ENCODE measurements around the gene KANK3.
A peak's percentile ranks its signal among the peaks of the same experiment; 100 is the strongest.
"Not testable (repeated sequence)": the region's sequence is repeated elsewhere in the genome, so short reads cannot be mapped to it uniquely, and the experiment has no call there.

The KANK3 gene

GRCh38 chr19:8322638-8322997 is 20.4 kb downstream of the KANK3 start:
- peak overlapping the region; percentile 96 to 98 for H3K4me3 Mint-ChIP-seq
- H3K9me3 Mint-ChIP-seq: no peaks in the 10 kb centered on the region
- H3K27me3 Mint-ChIP-seq: peaks cover 0 to 5% of the 10 kb centered on the region in 2 donors
- ATAC-seq (replicated peaks): no peak
- H3K36me3 Mint-ChIP-seq: peaks cover 22 to 42% of the 10 kb centered on the region in 2 donors
- H3K4me1 Mint-ChIP-seq: peaks cover 15 to 41% of the 10 kb centered on the region in 2 donors
- peak overlapping the region; percentile 75 for H3K27ac Mint-ChIP-seq
- DNase-seq: no peak

GRCh38 chr19:8321986-8322637 is 20.9 kb downstream of the KANK3 start:
- DNase-seq (no peak), ATAC-seq (replicated peaks) (peak; percentile 5 to 20)
- peaks cover 15 to 41% of the 10 kb centered on the region in 2 donors for H3K4me1 Mint-ChIP-seq
- H3K27me3 Mint-ChIP-seq: peaks cover 0 to 4% of the 10 kb centered on the region in 2 donors
- peak overlapping the region; percentile 99 for H3K27ac Mint-ChIP-seq
- H3K36me3 Mint-ChIP-seq: peaks cover 22 to 42% of the 10 kb centered on the region in 2 donors
- peak overlapping the region; percentile 96 to 98 for H3K4me3 Mint-ChIP-seq
- H3K9me3 Mint-ChIP-seq: no peaks in the 10 kb centered on the region

GRCh38 chr19:8321067-8321985 is 21.7 kb downstream of the KANK3 start, which contains the start of the genes NDUFA7 and RPS28:
TSS of gene NDUFA7 (minus strand) at chr19:8321375. CDS start at chr19:8321358, 17 bp downstream.
TSS of gene RPS28 (plus strand) at chr19:8321496. CDS start at chr19:8321531, 35 bp downstream.
- Mint-ChIP-seq H3K4me3 (peak within 1 kb of the TSS; percentile 96 to 98), H3K36me3 (peaks cover 22 to 43% of the 10 kb centered on the region in 2 donors), H3K27me3 (no peaks in the 10 kb centered on the region), H3K4me1 (peaks cover 15 to 41% of the 10 kb centered on the region in 2 donors), H3K27ac (peak within 1 kb of the TSS; percentile 99), H3K9me3 (no peaks in the 10 kb centered on the region)
- DNase-seq: peak; percentile 94
- ATAC-seq (replicated peaks): peak; percentile 89 to 95

GRCh38 chr19:8320564-8321066 is 22.4 kb downstream of the KANK3 start:
- Mint-ChIP-seq H3K27me3 (no peaks in the 10 kb centered on the region), H3K4me3 (peak overlapping the region; percentile 96 to 98), H3K36me3 (peaks cover 23 to 50% of the 10 kb centered on the region in 2 donors), H3K27ac (peak overlapping the region; percentile 99), H3K4me1 (peaks cover 15 to 41% of the 10 kb centered on the region in 2 donors), H3K9me3 (no peaks in the 10 kb centered on the region)
- no peak for DNase-seq
- ATAC-seq (replicated peaks): peak; percentile 1 to 3

- no peaks in the 10 kb centered on the region for H3K9me3 Mint-ChIP-seq
- H3K4me3 Mint-ChIP-seq: peak overlapping the region; percentile 96 to 98
- peaks cover 26 to 56% of the 10 kb centered on the region in 2 donors for H3K36me3 Mint-ChIP-seq
- no peak for DNase-seq
- H3K27me3 Mint-ChIP-seq: no peaks in the 10 kb centered on the region
- H3K27ac Mint-ChIP-seq: peak overlapping the region; percentile 99
- peaks cover 15 to 41% of the 10 kb centered on the region in 2 donors for H3K4me1 Mint-ChIP-seq
- ATAC-seq (replicated peaks): no peak
These were observed 23.1 kb downstream of the KANK3 start for GRCh38 chr19:8319807-8320520.

GRCh38 chr19:8318835-8319234 is 24.2 kb downstream of the KANK3 start:
- H3K9me3 Mint-ChIP-seq; DNase-seq; H3K4me3 Mint-ChIP-seq; ATAC-seq (replicated peaks); H3K27me3 Mint-ChIP-seq; H3K27ac Mint-ChIP-seq: not testable (repeated sequence)
- Mint-ChIP-seq H3K4me1 (peaks cover 11 to 31% of the 10 kb centered on the region in 2 donors), H3K36me3 (peaks cover 24 to 54% of the 10 kb centered on the region in 2 donors)

GRCh38 chr19:8316351-8317125 is 26.5 kb downstream of the KANK3 start:
- no peaks in the 10 kb centered on the region for H3K9me3 Mint-ChIP-seq
- no peak overlapping the region for H3K27ac Mint-ChIP-seq
- H3K27me3 Mint-ChIP-seq: no peaks in the 10 kb centered on the region
- DNase-seq (no peak), ATAC-seq (replicated peaks) (no peak)
- peaks cover 4 to 14% of the 10 kb centered on the region in 2 donors for H3K4me1 Mint-ChIP-seq
- peaks cover 21 to 38% of the 10 kb centered on the region in 2 donors for H3K36me3 Mint-ChIP-seq
- H3K4me3 Mint-ChIP-seq: no peak overlapping the region

GRCh38 chr19:8314981-8315640 is 28.0 kb downstream of the KANK3 start:
- H3K36me3 Mint-ChIP-seq: peaks cover 18 to 34% of the 10 kb centered on the region in 2 donors
- not testable (repeated sequence) for H3K27me3 Mint-ChIP-seq; ATAC-seq (replicated peaks); H3K4me3 Mint-ChIP-seq; H3K9me3 Mint-ChIP-seq; H3K27ac Mint-ChIP-seq; DNase-seq
- peaks cover 3 to 13% of the 10 kb centered on the region in 2 donors for H3K4me1 Mint-ChIP-seq

GRCh38 chr19:8311461-8312260 is 31.4 kb downstream of the KANK3 start:
- Mint-ChIP-seq H3K4me3 (no peak overlapping the region), H3K9me3 (no peaks in the 10 kb centered on the region), H3K36me3 (peaks cover 22 to 49% of the 10 kb centered on the region in 2 donors), H3K4me1 (peaks cover 17 to 36% of the 10 kb centered on the region in 2 donors), H3K27me3 (no peaks in the 10 kb centered on the region), H3K27ac (no peak overlapping the region)
- DNase-seq (no peak), ATAC-seq (replicated peaks) (no peak)

- Mint-ChIP-seq H3K27me3 (no peaks in the 10 kb centered on the region), H3K4me3 (no peak overlapping the region), H3K9me3 (no peaks in the 10 kb centered on the region), H3K27ac (no peak overlapping the region), H3K4me1 (peaks cover 24 to 47% of the 10 kb centered on the region in 2 donors), H3K36me3 (peaks cover 23 to 45% of the 10 kb centered on the region in 2 donors)
- DNase-seq: no peak
- no peak for ATAC-seq (replicated peaks)
These were observed 32.6 kb downstream of the KANK3 start for GRCh38 chr19:8310342-8311055.

GRCh38 chr19:8308891-8309291 is 34.2 kb downstream of the KANK3 start:
- no peak for DNase-seq
- peak overlapping the region; percentile 92 to 93 for H3K4me3 Mint-ChIP-seq

More at GRCh38 chr19:8308891-8309291, 34.2 kb downstream of the KANK3 start:
- Mint-ChIP-seq H3K36me3 (peaks cover 29 to 45% of the 10 kb centered on the region in 2 donors), H3K27ac (no peak overlapping the region), H3K27me3 (no peaks in the 10 kb centered on the region), H3K4me1 (peaks cover 28 to 53% of the 10 kb centered on the region in 2 donors), H3K9me3 (no peaks in the 10 kb centered on the region)
- ATAC-seq (replicated peaks): no peak
